Stimulated activated CD4-positive, alpha-beta T cell treated with anti-CD3 and anti-CD28 coated beads, Interleukin-12 subunit alpha, Interleukin-12 subunit beta, amount 100 ng/mL, for 4 hours (primary cell): Measurements from ENCODE around the gene G2E3.
"Not testable (repeated sequence)": the region's sequence is repeated elsewhere in the genome, so short reads cannot be mapped to it uniquely, and the experiment has no call there.

ENCODE experiments used
- DNase-seq: peaks from one replicate; pipeline ENCODE4 v3.0.0-alpha.2; 2020

The G2E3 gene

DNA sequence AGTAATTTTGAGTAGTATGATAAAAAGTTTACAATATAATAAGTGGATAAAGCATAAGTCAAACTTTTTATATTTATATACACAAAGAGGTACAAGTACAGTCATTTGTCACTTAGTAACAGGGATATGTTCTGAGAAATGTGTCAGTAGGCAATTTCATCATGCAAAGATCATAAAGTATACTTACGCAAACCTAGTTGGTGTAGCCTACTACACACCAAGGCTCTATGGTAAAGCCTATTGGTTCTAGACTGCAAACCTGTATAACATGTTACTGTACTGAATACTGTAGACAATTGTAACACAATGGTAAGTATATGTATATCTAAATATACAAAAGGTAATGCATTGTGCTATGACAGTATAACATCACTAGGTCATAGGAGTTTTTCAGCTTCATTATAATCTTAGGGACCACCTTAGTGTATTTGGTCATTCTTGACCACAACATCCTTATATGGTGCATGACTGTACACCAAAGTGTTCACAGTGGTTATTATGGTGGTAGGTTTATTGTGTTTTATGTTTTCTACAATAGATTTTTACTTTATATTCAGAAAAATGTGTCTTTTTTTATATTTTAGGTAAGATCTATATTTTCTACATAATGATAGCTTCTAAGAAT lies 48.3 kb downstream of the G2E3 start:
- no peak for DNase-seq

DNA sequence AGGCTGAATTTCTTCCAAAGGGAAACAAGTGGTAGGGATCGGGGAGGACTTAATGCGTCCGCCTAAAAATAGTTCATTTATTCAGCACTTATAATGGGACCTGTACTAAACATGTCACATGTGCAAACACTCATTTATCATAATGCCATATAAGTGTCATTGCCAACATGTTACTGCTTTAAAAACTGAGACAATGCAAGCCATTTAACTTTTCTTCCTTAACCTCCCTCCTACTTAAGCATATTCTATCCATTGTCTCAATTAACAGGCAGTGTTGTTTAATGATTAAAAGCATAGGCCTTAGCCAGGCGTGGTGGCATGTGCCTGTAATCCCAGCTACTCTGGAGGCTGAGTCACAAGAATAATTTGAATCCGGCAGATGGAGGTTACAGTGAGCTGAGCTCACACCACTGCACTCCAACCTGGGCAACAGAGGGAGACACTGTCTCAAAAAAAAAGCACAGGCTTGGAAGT lies 49.6 kb downstream of the G2E3 start:
- no peak for DNase-seq

DNA sequence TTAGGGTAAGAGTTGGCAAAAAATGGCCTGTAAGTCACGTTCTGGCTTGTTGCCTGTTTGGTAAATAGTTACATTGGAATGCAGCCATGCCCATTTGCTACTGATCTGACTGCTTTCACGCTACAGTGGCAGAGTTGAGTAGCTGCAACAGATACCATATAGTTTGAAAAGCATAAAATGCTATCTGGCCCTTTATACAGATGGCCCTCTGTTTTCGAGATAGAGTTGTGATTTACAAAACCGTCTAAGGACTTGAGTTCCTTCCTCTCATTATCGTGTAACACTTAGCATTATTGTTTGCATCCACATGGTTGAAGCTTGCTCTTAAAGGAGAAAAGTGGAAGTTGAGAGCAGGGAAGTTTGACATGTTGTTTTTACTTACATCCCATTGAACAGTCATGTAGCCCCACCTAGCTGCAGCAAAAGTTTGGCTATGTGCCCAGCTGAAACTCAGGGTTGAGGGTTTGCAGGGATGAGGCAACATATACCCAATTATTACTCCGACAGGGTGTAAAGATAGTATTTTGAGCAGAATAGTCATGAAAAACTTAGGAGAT lies 51.9 kb downstream of the G2E3 start:
- DNase-seq: no peak

DNA sequence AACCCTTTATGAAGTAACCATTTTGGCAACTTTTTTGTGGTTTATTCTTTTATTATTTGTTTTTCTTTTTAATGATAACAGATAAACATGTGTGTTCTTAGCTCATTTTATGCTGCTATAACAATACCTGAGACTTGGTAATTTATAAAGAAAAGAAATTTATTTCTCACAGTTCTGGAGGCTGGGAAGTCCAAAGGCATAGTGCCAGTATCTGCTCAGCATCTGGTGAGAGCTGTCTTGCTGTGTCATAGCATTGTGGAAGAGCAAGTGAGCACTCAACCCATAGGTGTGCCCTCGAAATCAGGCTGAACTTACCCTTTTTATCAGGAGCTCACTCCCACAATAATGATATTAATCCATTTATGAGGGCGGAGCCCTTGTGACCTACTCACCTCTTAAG lies 55.2 kb downstream of the G2E3 start:
- no peak for DNase-seq

DNA sequence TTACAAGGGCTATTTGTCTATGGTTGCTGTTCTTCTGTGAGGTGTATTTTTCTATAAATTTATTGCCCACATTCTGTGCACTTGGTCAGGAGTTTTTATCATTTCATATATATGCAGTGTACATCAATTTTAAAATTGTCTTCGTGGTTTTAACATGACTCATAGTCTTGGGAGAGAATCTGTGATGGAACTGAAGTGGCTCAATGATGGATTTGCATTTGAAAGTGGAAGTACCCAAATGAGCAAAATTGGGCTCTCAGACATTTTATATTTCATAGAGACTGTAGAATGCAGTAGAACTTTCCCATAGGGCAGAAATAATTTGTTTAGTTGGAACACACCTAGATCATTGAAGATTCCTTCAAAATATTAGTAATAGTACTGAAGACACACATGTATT lies 61.2 kb downstream of the G2E3 start:
- DNase-seq: no peak

DNA sequence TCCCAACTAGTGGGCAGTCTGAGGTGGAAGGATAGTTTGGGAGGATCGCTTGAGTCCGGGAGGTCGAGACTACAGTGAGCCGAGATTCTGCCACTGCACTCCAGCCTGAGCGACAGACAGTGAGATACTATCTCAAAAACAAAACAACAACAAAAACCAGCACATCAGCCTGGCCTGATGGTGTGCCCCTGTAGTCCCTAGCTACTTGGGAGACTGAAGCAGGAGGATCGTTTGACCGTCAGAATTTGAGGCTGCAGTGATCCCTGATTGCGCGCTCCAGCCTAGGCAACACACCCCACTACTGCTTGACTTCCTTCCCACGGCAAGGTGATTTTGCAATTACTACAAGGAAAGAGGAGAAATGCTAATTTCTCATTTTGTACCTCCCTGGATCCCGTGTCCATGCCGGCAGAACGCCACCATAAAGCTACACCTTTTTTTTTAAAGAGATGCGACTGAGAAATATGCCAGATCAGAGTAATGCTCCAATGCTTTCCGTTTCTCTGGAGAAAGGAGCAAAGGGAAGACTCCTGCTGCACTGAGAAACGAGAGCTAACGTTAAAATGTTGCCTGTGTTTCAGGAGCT lies 62.5 kb downstream of the G2E3 start:
- no peak for DNase-seq

DNA sequence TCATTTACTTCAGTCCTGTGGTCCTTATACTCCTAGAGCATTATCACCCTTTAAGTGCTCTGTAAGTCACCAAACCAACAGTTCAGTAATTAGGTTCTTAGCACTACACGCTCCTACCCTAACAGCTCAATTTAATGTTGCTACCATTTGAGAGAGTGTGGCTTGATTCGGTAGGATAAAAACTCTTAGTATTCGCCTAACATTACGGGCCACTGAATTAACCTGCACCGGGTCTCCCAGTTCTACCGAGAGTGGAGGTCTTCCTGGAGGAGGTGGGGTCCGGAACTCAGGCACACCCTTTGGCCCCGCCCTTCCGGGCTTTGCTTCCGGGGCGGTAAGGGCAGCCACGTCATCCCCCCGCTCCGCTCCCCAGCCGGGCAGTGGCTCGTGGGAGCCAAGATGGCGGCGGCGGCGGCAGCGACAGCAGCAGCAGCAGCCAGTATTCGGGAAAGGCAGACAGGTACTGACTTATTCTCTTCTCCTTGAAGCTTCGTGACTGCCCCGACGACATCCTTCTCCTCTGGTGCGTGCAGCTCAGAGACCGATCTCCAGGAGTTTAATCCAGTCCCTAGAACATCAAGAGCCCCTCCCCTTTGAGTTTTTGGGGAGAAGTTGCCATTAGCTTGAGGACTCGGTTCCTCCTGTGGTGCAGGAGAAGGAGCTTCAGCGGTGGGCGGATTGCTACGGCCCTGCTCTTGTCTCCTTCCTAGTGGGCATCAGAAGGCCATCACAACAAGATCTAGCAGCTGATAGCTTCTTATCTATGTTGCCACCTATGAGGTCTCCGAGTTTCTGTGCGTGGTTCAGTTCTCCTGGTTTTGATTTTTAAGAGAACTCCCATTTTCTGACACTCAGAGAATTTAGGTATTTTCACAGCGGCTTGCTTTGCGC lies 63.2 kb downstream of the G2E3 start, which contains the start of gene SCFD1:
Gene SCFD1 (plus strand): TSS at position 380 of the 891 bp plus-strand sequence. CDS start 20 bp downstream, at position 400.
- peak; percentile 91 for DNase-seq

DNA sequence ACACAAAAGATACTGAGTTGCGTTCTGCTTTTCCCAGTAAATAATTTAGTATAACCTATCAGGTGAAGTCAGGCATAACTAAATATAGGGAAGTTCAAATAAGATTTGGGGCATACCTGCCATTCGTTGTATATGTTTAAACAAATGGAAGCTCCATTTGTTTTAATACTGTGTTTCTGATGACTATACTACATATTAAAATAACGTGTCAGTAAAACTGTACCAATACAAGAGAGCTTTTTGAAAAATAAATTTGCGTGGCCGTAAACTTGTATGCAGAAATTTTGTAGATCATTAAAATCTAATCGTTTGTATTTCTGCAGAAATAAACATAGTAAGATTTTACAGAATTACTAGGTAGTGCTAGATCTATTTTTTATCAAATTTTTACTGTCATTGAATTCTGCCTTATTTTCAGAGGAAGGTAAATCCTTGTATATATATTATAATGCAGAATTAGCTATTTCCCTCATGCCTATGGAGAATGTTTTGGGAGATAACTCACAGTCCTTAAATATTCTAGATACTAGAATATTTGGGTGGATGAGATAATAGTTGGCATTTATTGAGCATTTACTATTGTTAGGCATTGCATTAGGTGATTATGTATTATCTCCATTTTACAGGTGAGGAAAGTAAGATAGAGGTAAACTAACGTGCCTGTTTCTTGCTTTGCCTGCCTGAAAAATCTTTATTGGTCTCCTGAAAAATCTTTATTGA lies 64.6 kb downstream of the G2E3 start:
- DNase-seq: no peak

DNA sequence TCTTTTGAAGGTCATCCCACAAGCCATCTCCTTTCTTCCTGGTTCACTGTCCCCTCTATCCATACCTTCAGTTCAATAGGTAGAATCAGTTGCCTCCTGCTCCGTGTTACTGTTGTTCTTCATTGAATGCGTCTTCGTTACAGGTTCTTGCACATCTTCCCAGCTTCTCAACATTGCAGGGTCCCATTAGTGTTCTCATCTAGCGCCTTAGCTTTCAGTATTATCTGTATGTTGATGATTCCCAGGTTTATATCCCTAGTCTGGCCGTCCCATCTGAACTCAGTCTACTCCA lies 65.1 kb downstream of the G2E3 start:
- DNase-seq: no peak

DNA sequence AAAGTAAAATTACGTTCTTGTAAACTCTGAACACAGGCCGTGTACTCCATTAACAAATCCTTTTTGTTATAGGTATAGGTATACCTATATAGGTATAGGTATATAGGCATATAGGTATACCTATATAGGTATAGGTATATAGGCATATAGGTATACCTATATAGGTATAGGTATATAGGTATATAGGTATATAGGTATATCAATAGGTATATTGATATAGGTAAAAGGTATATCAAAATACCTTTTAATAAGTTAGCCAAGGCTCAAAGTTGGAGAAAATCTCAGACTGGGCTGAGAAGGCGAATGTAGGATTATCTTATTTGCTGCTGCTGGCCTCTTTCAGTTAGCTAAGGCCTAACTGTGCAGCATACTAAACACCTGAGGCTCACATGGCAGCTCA lies 66.6 kb downstream of the G2E3 start:
- no peak for DNase-seq

DNA sequence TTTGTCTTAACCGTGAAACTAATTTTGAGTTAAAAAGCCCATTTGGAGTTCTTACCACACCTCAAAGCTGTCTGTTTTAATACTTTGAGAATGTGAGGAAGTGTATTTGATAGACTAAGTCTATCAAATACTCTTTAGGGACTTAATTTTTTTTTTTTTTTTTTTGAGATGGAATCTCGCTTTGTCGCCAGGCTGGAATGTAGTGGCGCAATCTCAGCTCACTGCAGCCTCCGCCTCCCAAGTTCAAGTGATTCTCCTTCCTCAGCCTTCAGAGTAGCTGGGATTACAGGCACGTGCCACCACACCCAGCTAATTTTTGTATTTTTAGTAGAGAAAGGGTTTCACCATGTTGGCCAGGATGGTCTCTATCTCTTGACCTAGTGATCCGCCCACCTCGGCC lies 70.5 kb downstream of the G2E3 start:
- DNase-seq: not testable (repeated sequence)

DNA sequence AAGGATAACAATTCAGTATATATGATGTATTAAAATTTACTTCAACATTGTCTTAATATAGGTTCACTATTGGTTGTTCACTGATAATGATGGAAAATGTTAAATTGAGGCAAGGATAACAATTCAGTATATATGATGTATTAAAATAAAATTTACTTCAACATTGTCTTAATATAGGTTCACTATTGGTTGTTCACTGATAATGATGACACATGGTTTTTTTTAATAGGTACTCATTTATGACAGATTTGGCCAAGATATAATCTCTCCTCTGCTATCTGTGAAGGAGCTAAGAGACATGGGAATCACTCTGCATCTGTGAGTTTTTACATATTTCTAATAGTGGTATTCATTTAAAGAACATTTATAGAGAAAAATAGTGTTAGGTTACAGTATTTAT lies 71.3 kb downstream of the G2E3 start:
- no peak for DNase-seq

DNA sequence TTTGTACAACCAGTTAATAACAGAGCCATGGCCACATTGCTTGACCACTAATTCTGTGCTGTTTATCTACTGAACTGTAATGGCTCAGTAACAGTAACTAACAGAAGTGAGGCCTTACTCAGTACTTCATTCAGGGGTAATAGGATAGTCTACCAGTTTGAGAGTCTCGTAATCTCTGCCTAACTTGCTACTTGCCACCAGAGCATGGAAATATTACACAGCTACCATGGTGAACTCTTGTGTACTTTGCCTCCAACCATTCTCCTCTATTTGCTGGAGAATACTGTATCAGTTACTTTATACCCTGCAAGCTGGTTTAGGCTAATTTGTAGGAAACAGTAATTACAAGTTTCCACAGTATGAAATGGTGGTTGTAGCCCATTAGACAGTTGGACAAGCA lies 73.8 kb downstream of the G2E3 start:
- no peak for DNase-seq

DNA sequence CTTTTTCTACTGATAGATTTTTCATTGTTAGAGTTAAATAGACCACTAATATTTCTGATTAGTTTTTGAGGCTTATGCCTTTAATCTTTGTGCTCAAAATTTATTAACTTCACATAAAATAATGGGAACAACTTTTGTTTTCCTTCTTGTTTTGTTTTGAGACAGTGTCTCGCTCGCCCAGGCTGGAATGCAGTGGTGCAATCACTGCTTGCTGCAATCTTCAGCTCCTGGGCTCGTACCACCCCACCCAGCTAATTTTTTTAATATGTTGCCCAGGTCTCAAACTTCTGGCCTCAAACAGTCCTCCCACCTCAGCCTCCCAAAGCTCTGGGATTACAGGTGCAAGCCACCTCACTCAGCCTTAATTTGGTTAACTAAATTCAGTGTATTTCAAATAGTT lies 80.0 kb downstream of the G2E3 start:
- no peak for DNase-seq

DNA sequence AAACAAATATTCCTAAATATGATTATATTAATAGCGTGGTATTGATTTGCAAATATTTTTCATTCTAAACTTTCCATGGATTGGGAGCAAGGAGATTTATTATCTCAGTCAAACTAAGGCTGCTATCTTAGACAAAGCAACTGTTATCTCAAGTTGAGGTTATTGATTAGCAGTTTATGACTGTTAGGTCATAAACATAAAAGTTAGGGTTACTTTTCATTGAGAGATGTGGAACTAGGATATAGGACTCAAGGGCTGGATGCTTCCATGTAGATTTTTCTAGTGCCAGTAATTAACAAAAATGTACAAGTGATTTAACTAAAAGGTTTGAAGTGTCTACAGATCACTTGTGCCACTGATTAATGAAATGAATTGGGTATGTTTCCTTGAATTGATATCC lies 82.2 kb downstream of the G2E3 start:
- no peak for DNase-seq

DNA sequence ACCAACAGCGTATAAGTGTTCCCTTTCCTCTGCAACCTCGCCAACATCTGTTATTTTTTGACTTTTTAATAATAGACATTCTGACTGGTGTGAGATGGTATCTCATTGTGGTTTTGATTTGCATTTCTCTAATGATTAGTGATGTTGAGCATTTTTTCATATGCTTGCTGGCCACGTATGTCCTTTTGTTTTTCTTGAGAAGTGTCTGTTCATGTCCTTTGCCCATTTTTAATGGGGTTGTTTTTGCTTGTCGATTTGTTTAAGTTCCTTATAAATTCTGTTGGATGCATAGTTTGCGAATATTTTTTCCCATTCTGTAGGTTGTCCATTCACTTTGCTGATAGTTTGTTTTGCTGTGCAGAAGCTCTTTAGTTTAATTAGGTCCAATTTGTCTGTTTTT lies 85.5 kb downstream of the G2E3 start:
- DNase-seq: not testable (repeated sequence)

DNA sequence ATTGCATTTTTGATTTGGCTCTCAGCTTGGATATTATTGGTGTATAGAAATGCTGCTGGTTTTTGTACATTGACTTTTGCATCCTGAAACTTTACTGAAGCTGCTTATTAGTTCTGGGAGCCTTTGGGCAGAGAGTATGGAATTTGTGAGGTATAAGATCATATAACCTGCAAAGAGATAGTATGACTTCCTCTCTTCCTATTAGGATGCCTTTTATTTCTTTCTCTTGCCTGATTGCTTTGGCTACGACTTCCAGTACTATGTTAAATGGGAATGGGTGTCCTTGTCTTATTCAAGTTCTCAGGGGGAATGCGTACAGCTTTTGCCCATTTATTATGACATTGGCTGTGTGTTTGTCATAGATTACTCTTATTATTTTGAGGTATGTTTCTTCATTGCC lies 86.6 kb downstream of the G2E3 start:
- DNase-seq: no peak

DNA sequence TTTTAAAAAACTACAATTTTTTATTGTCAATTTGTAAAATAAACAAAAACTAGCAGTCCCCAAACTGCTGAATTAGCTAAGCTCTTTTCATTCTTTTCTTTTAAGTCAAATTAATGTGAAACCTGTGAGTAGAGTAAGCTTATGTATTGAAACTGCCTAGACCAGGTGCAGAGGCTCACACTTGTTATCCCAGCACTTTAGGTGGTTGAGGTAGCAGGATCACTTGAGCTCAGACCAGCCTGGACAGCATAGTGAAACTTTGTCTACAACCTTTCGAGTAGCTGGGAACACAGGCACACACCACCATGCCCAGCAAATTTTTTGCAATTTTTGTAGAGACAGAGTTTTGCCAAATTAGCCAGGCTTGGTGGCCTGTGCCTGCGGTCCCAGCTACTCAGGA lies 89.5 kb downstream of the G2E3 start:
- DNase-seq: no peak

DNA sequence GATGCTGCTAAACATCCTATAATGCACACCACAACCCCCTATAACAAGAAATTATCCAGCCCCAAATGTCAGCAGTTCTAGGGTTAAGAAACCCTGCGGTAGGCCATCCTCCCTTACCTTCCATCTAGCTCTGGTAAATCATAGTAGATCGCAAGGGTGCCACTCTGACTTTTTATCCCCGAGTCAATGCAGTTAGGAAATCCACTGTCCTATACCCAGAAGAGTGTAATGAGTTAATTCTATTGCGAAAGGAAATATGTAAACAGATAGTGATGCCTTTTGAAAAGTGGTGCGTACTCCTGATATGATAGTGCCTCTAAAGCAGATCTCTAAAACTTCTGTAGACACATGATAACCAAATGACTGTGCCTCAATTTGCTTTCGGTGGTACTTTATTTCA lies 93.0 kb downstream of the G2E3 start:
- no peak for DNase-seq

DNA sequence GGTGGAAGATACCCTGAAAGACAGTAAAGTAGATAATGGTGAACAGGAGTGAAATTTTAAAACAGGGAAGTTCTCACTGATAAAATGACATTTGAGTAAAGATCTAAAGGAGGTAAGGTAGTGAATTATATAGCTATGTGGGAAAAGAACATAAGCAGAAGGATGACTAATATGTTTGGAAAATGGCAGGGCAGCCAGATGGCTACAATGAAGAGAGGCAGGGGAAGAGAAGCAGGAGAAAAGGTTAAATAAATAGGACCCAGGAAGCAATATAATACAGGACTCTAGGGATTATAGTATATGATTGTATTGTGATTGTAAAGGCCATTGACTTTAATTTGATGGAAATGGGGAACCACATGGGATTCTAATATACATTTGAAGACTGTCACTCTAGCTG lies 96.2 kb downstream of the G2E3 start:
- DNase-seq: no peak

DNA sequence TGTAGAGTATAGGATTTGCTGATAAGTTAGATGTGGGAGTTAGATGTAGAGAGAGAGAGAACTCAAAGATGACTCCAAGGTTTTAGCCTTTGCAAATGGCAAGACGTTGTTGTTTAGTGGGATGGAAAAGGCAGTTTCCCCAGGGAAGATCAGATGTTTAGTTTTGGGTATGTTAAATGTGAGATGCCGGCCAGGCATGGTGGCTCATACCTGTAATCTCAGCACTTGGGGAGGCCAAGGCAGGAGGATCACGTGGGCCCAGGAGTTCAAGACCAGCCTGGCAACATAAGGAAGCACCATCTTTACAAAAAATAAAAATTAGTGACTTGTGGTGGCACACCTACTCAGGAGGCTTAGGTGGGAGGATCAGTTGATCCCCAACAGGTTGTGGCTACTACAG lies 96.7 kb downstream of the G2E3 start:
- no peak for DNase-seq

DNA sequence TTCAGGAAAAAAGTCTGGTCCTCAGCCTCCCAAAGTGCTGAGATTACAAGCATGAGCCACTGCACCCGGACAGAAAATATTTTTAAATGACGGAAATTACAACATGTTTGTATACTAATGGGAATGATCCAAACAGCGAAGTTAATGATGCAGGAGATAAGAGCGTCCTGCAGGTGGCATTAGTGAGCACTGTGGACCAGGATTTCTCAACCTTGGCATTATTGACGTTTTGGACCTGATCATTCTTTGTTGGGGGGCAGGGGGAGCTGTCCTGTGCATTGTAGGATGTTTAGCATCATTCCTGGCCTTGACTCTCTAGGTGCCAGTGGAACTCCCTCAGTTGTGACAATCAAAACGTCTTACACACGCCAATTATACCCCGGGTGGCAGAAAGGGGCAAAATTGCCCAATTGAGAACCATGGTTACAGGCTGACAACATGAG lies 97.3 kb downstream of the G2E3 start:
- DNase-seq: peak; percentile 6

DNA sequence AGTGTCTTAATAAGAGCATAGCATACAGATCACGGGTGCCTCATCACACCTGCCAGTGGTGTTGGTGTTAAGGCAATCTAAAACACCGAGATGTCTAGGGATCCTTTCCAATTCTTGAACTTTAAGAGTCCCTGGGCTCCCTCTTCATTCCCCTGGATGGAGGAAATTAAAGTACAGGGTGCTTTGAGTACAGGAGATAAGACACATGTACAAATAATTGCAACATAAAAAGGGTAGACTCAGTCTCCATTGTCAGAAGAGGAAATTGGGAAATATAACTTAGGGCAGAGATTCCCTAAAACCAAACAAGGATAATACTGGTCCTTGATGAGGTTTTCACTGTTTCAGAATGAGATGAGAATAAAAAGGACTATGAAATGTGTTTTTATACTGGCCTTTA lies 98.1 kb downstream of the G2E3 start:
- no peak for DNase-seq
